K562 (cell line): ENCODE results near the gene SLC24A4. TPM values are rescaled to one million over a fixed set of nuclear protein-coding genes. Genes with fewer than 3 reads are reported as not detected.

Experiments used
- CREB5 ChIP-seq: fragments of 250-450 bp; sonication (Bioruptor Pico); IDR thresholded peaks from 2 replicates; pipeline ENCODE4 v1.5.0; 2020; ENCODE audit warnings: mild to moderate bottlenecking
- NKRF ChIP-seq: fragments of 450-650 bp; IDR thresholded peaks from 2 replicates; pipeline ENCODE4 v1.6.1; 2016; ENCODE audit warnings: borderline replicate concordance
- polyA plus RNA-seq, 8 experiments: library from polyadenylated mRNA; depleted of rRNA in 4 of 8; stranded (reverse) in 5 of 8; unstranded in 3 of 8; fragments of >200 nt; fragmentation: Nextera tagmentation in 2 of 8; fragmentation: Illumina TruSeq in 1 of 8; extraction: Ambion mirVana in 2 of 8; extraction: Trizol in 1 of 8; gene quantifications; 2 replicates each; pipeline versions ENCODE4 v1.2.1 to v1.2.3, GENCODE V29; 2011 to 2014; ENCODE audit warnings: inconsistent platforms in 1 of 8, missing spikeins in 1 of 8
- total RNA-seq, 7 experiments: library from RNA; depleted of rRNA in 6 of 7; stranded (reverse); fragments of >200 nt in 6 of 7; fragmentation: Illumina TruSeq in 2 of 7; extraction: Trizol in 2 of 7; gene quantifications; 2 replicates each; pipeline versions ENCODE4 v1.2.1 to v1.2.3, GENCODE V29; 2011 to 2021; ENCODE audit warnings: low replicate concordance in 1 of 7
- TF ChIP-seq, protein P1 (sequence below): fragments of 250-450 bp; sonication (Bioruptor Pico); IDR thresholded peaks from 2 replicates; pipeline ENCODE4 v1.4.0; 2020

Gene SLC24A4
- total and polyA plus RNA-seq, 9 of the 15 experiments (the other 6 are each of a cell fraction or from before 2014, with no cell fraction given), result not detected

DNA sequence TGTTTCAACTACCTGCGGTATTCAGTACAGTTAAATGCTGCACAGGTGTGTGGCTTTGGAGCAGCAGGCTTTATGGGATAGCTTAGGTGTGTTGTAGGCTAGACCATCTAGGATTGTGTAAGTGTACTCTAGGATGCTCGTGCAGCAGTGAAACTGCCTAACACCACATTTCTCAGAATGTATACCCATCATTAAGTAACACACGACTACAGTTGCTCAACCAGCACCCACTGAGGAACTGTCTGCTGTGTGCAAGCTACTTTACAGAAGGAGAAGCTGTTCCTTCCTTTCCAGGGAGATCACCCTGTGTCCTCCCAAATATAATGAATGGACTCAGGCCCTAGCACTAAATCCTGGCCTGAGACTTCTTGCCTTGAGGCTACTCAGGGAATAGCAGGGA lies 94.8 kb downstream of the SLC24A4 start (continued):
- TF ChIP-seq, protein P1, sequence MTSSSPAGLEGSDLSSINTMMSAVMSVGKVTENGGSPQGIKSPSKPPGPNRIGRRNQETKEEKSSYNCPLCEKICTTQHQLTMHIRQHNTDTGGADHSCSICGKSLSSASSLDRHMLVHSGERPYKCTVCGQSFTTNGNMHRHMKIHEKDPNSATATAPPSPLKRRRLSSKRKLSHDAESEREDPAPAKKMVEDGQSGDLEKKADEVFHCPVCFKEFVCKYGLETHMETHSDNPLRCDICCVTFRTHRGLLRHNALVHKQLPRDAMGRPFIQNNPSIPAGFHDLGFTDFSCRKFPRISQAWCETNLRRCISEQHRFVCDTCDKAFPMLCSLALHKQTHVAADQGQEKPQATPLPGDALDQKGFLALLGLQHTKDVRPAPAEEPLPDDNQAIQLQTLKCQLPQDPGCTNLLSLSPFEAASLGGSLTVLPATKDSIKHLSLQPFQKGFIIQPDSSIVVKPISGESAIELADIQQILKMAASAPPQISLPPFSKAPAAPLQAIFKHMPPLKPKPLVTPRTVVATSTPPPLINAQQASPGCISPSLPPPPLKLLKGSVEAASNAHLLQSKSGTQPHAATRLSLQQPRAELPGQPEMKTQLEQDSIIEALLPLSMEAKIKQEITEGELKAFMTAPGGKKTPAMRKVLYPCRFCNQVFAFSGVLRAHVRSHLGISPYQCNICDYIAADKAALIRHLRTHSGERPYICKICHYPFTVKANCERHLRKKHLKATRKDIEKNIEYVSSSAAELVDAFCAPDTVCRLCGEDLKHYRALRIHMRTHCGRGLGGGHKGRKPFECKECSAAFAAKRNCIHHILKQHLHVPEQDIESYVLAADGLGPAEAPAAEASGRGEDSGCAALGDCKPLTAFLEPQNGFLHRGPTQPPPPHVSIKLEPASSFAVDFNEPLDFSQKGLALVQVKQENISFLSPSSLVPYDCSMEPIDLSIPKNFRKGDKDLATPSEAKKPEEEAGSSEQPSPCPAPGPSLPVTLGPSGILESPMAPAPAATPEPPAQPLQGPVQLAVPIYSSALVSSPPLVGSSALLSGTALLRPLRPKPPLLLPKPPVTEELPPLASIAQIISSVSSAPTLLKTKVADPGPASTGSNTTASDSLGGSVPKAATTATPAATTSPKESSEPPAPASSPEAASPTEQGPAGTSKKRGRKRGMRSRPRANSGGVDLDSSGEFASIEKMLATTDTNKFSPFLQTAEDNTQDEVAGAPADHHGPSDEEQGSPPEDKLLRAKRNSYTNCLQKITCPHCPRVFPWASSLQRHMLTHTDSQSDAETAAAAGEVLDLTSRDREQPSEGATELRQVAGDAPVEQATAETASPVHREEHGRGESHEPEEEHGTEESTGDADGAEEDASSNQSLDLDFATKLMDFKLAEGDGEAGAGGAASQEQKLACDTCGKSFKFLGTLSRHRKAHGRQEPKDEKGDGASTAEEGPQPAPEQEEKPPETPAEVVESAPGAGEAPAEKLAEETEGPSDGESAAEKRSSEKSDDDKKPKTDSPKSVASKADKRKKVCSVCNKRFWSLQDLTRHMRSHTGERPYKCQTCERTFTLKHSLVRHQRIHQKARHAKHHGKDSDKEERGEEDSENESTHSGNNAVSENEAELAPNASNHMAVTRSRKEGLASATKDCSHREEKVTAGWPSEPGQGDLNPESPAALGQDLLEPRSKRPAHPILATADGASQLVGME, result no peak
- TF ChIP-seq NKRF (no peak), CREB5 (CRISPR knock-in tag) (no peak)
- TF ChIP-seq, all 486 proteins: peak for 0
